ENCODE data around the gene TRIM17.

Gene TRIM17

GRCh38 chr1:228400237-228400651, 16.4 kb downstream of the TRIM17 start:
- no peak for DNase-seq

GRCh38 chr1:228399531-228400236, 17.0 kb downstream of the TRIM17 start:
- no peak for DNase-seq

- DNase-seq = no peak
Observed at GRCh38 chr1:228398741-228399461, 17.8 kb downstream of the TRIM17 start.

- DNase-seq = no peak
Observed at GRCh38 chr1:228397966-228398365, 18.7 kb downstream of the TRIM17 start.

GRCh38 chr1:228396770-228397662, 19.6 kb downstream of the TRIM17 start:
- no peak for DNase-seq

GRCh38 chr1:228394571-228395394, 21.9 kb downstream of the TRIM17 start:
- no peak for DNase-seq

GRCh38 chr1:228393811-228394570, 22.7 kb downstream of the TRIM17 start:
- no peak for DNase-seq

GRCh38 chr1:228393268-228393701, 23.4 kb downstream of the TRIM17 start:
- no peak for DNase-seq

GRCh38 chr1:228392111-228392936, 24.3 kb downstream of the TRIM17 start:
- no peak for DNase-seq

GRCh38 chr1:228391411-228392020, 25.1 kb downstream of the TRIM17 start:
- DNase-seq = no peak

- no peak for DNase-seq
Observed at GRCh38 chr1:228390649-228391048, 26.0 kb downstream of the TRIM17 start.

- DNase-seq = no peak
Observed at GRCh38 chr1:228387321-228387720, 29.3 kb downstream of the TRIM17 start.

- DNase-seq = no peak
Observed at GRCh38 chr1:228385232-228385631, 31.4 kb downstream of the TRIM17 start.

GRCh38 chr1:228383773-228384172, 32.9 kb downstream of the TRIM17 start:
- no peak for DNase-seq

- no peak for DNase-seq
Observed at GRCh38 chr1:228381356-228381755, 35.3 kb downstream of the TRIM17 start.

GRCh38 chr1:228379666-228380065, 37.0 kb downstream of the TRIM17 start:
- no peak for DNase-seq

- DNase-seq = no peak
Observed at GRCh38 chr1:228378873-228379460, 37.7 kb downstream of the TRIM17 start.

GRCh38 chr1:228378090-228378872, 38.4 kb downstream of the TRIM17 start:
- DNase-seq = no peak

GRCh38 chr1:228377664-228378089, 39.0 kb downstream of the TRIM17 start:
- DNase-seq = no peak

Measured in NCI-H187 (cell line).